GM19397 (cell line): ENCODE measurements around the gene IMPG1.

Experiments
- ATAC-seq: cut with Tn5 transposase; IDR thresholded peaks from one replicate; pipeline ENCODE4 v1.9.1; 2021; ENCODE audit warnings: mild to moderate bottlenecking, moderate library complexity; ENCODE audit not compliant: unreplicated experiment

The IMPG1 gene, protein sequence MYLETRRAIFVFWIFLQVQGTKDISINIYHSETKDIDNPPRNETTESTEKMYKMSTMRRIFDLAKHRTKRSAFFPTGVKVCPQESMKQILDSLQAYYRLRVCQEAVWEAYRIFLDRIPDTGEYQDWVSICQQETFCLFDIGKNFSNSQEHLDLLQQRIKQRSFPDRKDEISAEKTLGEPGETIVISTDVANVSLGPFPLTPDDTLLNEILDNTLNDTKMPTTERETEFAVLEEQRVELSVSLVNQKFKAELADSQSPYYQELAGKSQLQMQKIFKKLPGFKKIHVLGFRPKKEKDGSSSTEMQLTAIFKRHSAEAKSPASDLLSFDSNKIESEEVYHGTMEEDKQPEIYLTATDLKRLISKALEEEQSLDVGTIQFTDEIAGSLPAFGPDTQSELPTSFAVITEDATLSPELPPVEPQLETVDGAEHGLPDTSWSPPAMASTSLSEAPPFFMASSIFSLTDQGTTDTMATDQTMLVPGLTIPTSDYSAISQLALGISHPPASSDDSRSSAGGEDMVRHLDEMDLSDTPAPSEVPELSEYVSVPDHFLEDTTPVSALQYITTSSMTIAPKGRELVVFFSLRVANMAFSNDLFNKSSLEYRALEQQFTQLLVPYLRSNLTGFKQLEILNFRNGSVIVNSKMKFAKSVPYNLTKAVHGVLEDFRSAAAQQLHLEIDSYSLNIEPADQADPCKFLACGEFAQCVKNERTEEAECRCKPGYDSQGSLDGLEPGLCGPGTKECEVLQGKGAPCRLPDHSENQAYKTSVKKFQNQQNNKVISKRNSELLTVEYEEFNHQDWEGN

DNA sequence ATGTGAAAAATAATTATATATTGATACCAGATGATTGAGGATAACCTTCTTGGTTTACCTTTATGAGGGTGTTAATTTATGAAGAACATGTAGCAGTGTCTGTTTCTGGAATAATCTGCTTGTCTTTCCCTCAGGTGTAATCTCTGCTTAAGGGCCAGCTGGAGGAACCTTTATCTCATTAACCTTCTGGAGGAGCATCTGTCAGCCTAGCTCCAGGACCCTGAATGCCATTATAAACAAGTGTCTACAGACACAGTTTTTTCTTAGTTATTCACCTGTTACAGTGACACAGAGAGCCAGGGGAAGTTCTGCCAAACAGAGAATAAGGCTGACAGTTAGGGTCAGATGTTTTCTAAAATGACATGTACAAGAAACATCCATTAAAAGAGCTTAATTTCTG lies at the start of gene IMPG1:
Gene IMPG1, minus strand, starts transcription at position 101 of the 400 bp plus-strand sequence. CDS start 174 bp downstream, outside the sequence.
- ATAC-seq = no peak

DNA sequence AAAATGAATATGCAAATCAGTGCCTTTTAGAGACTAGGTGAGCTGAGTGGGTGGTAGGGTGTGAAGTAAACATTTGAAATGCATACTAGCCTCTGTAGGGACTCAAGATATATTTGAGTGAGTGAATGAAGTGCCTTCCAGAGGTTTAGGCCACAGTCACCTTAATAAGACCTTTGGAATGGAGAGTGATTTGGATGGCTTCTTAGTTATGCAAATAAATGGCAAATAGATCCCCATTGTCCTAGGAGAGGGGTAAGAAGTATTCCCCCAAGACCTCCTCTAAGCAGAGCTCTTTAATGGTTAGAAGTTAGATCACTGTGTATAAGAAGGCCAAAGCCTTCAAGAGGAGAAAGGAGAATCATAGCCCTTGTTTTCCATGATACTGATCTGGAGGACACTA lies 47.8 kb upstream of the IMPG1 start:
- ATAC-seq = no peak

DNA sequence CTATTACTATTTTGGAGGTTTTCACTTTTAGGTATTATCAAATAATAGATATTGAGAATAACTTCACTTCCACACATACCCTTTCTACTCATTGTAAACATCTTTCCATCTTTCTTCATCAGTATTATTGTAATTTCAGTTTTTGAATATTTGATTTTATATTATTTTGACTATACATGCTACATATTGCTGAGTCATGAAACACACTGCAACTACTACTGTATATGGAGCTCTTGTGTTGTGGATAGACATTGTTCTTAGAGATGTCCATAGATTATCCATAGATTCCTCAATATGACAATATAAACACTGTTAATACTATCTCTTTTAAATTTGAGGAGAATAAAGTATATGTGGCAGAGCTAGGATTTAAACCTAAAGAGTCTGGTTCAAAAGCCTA lies 819 bp upstream of the IMPG1 start:
- no peak for ATAC-seq

DNA sequence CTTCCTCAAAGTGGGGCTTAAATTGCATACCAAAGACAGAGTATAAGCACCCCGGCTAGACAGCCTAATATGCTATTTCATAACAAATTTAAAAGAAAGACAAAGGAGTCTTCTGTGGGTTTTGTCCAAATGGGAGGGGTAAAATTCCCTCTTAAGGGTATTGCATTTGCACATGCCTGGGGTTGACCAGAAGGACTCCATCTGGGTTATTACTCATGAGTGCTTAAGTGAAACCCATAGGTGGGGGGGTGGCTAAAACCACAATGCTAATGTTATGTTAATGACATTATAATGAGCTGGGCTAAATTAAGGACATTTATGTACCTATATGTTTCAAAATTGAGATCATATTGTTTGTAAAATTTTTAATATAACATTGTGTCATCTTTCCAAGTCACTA lies 15.0 kb downstream of the IMPG1 start:
- ATAC-seq = no peak

DNA sequence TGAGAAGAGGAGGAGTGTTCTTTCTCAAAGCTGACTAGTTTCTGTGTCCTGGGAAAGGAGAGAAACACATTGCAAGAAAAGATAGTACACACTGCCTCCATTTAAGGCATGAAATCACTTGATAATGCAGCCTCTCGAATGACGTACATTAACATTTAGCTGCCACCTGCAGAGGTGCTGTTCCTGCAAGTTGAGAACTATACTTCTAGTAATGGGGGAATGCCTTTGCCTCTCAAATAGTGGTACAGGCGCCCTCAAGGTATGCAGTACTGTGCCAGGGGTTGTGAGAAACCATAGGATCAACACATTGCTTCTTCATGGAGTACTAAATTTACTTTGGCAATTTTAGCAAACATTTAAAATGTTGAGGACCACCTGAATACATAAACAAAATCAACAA lies 20.1 kb downstream of the IMPG1 start:
- no peak for ATAC-seq

DNA sequence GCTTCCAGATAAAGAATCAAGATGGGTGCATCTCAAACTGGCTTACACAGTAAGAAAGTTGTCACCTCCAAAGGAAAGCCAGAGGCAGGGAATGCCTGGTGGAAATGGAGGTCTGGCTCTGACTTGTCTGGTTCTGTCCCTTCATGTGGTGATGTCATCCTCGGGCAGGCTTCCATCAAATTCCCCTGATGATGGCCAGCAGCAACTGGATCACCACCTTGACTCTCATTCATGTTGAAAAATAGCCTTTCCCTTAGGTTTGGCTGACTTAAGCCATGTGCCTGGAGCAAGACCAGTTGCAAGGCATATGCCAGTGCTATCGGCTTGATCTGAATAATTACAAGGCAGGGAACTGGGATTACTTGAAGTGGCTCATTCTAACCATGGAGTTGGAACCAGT lies 28.8 kb downstream of the IMPG1 start:
- ATAC-seq = no peak

DNA sequence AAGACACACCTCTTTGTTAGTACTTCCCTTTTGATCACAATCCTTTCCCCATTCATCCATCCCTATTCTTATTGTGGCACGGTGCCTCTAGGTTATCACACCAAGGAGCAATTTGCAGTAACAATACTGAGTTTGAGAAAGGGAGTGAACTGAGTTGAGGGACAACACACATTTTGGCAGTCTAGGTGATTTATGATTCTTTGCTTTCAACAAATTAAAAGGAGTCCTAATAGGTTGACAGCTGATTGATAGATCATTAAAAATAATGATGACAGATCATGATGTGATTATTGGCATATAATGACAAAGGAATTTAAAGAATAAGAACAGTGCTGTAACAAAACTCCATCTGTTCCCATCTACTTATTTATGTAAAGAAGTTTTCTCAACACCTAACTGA lies 36.7 kb downstream of the IMPG1 start:
- no peak for ATAC-seq

DNA sequence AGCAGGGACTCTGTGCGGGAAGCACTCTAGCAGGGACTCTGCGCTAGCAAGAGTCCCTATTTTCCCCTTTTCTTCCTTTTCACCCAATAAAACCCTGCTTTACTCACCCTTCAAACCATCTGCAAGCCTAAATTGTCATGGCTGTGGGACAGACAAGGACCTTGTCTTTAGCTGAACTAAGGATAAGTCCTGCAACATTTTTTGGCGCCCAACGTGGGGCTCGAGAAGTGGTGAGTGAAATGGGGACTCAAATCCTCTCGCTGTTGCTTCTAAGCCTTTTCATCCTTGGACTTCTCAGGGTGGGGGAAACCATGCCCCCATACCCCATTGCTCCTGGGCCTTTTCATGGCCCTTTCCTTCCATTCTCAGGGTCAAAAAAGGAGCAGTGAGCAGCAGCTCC lies 46.4 kb downstream of the IMPG1 start:
- no peak for ATAC-seq

DNA sequence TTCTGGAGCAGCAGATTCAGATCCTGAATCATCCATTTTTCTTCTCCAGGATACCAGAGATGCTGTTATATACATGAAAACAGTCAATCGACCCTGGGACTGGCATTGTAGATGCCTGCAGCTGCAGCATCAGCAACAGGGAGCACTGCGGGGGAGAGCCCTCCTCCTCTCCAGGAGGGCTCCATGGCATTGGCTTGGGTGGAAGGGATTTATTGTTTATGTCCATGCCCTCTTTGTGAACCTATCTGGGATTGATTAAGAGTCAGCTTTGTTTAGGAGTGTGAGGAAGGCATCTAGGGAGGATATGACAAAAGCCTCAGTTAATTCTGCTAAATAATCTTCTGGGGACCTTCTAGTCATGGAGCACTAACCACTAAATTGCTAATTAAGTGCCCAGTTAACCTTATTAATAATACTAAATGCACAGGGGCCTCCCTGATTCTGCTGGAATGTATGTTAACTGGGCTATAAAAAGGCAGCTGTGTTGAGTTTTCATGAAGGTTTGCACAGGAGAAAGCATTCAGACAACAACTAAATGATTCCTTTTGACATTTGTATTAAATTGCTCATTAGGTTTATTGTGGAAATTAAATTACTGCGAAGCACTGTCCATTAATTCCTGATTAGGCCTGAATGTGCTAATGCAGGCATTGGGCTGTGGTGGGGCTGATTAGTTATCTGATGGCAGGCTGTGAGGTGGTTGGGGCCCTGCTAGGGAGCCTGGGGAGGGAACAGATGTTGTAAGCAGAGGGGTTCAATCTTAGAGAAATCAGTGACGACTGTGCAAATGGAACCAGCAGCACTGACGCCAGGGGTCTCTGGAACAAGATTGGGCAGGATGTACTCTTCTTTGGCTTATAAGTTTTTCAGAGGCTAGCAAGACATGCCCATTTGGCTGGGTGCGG lies 57.6 kb downstream of the IMPG1 start:
- no peak for ATAC-seq

DNA sequence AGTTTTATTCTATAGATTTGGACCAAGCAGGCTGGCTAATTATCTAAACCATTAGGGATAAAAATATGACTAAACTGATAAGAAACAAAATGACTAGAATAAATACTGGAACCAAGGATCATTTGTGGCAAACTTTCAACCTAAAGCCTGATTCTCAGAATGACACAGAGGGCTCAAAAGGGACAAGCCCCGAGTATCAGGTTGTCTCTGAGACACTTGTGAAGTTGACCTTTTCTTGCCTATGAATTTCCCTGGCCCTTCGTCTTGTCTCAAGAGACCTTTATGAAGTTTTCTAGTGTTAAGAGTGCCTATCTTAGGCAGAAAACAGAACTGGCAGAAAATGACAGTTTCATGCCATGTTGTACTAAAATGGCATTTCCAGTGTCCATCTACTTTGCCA lies 68.3 kb downstream of the IMPG1 start:
- no peak for ATAC-seq

DNA sequence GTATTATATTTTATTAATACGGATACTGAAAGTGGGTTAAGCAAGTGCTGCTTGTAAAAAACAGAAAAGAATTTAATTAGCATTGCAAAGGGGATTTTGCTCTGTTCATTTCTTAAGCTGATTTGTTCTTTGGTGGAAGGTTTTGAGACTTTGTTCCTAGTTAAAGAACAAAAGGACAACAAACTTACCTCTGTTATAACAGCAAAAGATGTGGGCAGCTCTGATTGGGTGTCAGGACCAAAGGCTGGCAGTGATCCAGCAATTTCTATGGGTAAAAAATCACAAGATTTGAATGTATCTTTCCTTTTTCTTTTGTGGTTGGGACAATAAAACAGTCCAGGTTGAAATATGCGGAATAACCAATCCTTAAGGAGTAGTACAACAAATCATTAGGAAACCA lies 68.8 kb downstream of the IMPG1 start:
- ATAC-seq = no peak

DNA sequence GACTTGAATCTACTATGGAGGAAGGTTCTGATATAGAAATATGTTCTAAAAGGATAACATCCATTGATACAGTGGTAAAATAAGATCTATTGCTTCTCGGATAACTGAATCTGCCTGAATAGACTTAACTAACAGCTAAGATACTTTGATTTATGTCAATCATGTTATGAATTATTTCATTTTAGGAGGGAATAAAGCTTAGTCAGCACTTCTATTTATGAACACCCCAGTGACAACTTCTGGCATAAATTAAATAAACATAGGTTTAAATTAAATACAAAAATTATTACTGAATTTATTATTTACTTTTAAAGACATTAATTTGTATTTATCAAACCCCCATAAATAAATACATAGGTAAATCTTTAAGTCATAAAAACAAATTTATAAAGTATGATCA lies 69.3 kb downstream of the IMPG1 start:
- no peak for ATAC-seq

DNA sequence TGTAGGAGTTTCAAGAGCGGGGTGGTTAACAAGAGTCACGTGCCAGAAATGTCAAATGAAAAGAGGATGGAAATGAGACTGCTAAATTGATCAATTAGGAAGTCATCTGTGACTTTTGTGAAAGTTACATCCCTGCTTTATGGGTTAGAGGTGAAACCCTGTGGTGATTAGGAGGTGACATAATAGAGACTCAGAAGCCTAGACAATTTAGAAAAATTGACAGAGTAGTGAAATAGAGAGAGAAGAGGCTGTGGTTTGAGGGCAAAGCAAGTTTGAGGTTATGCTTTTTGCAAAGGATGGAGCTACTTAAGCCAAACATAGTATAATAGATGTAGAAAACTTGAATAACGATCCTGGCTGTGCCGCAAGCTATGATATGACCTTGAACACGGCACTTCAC lies 71.8 kb downstream of the IMPG1 start:
- no peak for ATAC-seq

DNA sequence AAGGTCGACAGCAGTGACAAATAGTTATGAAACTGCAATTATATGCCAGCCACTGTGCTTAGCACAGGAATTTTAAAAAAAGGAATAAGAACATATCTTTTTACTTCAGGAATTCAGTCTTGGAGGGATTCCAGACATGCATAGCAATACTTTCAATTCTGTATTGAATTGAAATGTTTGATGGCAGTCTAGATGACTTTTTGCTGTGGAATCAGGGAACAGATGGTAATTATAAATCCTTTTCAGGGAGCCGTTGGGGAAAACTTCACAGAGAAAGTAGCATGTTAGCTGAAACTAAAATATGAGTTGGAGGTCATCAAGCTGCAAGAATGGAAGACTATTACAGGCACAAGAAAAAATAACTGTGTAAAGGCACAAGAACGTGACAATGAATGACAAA lies 74.8 kb downstream of the IMPG1 start:
- no peak for ATAC-seq

DNA sequence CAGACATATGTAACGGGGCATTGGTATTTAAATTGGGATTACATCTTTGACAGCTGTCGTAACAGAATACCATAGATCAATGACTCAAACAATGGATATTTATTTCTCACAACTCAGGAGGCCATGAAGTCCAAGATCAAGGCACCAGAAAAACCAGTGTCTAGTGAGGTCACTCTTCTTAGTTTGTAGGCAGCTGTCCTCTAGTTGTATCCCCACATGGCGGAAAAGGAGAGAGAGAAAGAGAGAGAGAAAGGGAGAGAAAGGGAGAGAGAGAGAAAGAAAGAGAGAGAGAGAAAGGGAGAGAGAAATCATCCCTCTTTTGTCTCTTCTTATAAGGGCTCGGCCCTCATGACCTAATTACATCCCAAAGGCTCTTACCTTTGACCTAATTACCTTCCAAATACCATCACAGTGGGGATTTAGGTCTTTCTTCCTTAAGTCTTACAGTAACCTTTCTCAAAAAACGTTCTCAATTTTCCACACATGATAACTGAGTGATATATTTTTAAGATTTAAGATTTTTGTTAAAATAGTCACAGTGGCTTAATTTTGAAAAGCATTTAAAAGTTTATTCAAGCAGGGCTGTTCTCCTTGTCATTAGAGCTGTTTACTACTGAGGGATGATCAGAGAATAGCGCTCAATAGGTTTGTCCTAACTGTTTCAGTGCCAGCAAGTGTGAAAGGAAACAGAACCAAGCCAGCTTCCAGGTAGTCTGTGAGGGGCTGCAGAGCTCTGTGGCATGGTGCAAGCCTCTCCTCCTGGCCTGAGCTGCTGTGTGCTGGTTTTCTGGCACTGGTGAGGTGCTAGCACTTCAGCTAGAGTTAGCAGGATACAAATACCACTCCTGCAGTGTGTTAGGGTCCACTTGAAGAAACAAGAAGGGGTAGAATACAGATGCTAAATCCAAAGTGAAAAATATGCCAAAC lies 79.0 kb downstream of the IMPG1 start:
- no peak for ATAC-seq

DNA sequence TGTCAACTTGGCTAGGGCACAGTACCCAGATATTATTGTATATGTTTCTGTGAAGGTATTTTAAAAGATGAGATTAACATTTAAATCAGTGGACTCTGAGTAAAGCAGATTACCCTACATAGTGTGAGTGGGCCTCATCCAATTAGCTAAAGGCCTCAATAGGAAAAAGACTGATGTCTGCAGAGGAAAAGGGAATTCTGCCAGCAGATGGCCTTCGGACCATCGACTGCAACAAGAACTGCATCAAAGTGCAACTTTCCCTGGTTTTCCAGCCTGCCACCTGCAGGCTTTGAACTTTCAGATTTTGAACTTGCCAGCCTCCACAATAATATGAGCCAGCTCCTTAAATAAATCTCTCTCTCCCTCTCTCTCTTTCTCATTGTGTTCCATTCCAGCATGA lies 80.5 kb downstream of the IMPG1 start:
- no peak for ATAC-seq

DNA sequence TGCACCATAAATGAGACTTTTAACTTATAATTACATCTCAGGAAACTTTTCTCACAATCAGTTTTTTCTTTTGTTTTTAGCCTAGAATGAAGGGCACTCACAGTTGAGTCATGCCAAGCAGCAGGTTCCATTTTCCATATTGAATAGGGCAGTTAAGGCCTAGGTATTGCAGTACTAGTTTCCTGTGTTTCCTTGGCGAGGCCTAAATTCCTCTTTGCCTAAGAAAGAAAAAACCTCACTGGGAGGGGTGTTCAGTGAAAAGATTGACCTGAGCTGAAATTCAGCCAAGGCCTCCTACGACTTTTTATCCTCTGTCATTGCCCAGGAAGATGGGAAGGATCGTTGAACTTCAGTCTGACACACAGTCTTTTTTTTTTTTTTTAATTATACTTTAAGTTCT lies 85.5 kb downstream of the IMPG1 start:
- no peak for ATAC-seq

DNA sequence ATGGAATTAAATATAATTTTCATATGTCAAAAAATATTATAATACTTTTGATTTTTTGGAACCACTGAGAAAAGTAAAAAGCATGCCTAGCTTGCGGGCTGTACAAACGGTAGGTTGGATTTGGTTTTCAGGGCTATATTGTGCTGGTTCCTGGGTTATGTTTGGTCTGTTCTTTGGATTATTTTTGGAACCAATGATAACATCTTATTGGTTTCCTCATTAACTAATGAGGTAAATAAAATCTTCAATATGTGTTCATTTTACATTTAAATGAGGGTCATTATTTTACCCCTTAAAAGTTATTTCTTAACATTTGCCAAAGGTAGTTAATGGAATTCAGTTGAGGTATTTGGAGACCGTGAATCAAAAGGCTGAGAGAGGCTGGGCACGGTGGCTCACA lies 96.6 kb downstream of the IMPG1 start:
- ATAC-seq = no peak

DNA sequence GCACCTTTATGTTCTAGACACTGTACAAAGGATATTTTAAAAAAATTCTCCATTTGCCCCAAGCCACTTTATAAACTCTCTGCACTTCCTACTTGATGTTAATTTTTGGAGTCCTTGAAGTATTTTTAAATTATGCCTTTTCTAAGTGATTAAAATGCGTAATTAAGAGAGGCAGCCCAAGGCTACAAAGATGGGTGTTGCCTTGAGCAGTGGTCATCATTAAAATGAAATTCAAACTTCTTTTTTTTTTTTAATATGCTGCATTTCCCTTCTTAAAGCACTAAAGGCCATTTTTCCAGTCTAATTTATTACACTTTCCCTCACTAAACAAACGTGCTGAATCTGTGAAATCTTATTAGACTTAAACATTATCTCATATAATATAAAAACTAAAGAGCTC lies 102.4 kb downstream of the IMPG1 start:
- ATAC-seq = no peak

DNA sequence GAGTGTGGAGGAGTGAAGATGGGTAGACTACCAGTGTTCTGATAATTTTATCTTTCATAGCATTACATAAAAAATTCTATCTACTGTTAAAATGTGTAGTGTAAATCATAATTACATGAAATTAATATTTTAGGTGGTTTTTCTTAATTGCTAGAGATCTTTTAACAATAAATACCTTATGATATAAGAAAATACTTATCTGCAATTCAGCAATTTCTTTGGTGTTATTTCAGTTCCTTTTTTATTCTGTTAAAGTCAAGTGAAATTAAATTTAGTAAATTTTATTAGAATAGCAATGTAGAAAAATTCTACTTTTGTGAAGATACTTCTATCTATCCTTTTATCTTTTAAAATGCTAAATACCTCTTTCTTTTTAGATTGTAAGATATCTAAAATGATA lies 104.3 kb downstream of the IMPG1 start:
- ATAC-seq = no peak
